DMS 273 (cell line): ENCODE measurements around the gene C13orf46.

ENCODE experiments used
- DNase-seq: peaks from one replicate; lab custom pipeline; 2025; ENCODE audit not compliant: unreplicated experiment; lab: John Stamatoyannopoulos, UW

Gene C13orf46

GRCh38 chr13:114010401-114011101 is 36.7 kb upstream of the C13orf46 start:
- DNase-seq: no peak

- no peak for DNase-seq
Measured at GRCh38 chr13:114009590-114010400, 35.9 kb upstream of the C13orf46 start.

DNA sequence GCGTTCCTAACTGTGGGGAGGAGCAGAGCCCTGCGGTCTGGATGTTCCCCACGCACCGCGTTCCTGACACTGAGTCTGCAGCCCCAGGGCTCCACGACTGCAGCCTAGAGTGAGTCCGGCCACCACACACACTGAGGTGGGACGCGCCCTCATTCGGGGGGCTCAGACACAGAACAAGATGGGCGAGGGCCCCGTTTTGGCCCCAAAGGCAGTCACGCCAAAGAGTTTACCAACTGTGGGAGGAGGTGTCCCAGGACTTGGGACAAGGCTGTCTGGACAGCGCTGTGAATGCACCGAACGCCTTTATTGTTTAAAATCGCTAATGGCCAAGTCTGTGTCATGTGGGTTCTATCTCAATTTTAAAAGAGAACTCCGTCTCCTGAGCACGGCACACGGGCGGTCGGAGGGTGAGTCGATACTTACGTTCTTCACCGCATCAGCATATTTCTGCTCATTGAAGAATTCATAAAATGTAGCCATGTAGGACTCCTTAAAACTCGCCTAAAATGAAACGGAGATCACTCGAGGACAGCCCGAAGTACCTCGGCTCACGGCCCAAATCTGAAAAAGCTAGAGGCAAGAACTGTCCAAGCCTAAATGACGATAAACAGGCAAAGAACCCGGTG is 35.2 kb upstream of the C13orf46 start:
- DNase-seq: no peak

- DNase-seq: no peak
Measured at GRCh38 chr13:114007566-114007965, 33.7 kb upstream of the C13orf46 start.

GRCh38 chr13:114005206-114005724 is 31.4 kb upstream of the C13orf46 start:
- no peak for DNase-seq

GRCh38 chr13:114004420-114005205 is 30.7 kb upstream of the C13orf46 start:
- DNase-seq: no peak

DNA sequence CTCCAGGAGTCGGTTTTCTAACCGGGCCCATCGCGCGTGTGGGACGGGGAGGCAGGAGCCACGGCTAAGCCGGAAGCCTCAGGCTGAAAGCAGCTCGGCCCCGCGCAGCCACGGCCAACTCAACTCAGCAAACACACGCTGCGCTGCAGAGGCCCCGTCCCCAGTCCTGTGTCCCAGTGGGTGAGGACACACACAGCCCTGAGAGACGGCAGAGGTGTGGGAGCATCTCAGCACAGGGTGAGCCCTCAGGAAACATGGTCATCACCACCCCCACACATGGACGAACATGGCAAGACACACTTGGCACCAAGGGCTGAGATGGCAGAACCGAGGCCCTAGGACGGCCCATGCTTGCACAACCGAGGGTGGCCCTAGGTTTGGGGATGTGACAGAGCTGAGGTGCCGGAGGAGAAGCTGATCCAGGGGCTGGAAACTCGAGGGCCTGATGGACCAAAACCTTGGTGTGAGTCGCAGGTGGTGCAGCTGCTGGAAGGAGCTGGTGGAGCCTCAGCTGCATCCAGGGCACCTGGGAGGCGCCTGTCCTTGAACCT is 29.0 kb upstream of the C13orf46 start:
- DNase-seq: no peak

DNA sequence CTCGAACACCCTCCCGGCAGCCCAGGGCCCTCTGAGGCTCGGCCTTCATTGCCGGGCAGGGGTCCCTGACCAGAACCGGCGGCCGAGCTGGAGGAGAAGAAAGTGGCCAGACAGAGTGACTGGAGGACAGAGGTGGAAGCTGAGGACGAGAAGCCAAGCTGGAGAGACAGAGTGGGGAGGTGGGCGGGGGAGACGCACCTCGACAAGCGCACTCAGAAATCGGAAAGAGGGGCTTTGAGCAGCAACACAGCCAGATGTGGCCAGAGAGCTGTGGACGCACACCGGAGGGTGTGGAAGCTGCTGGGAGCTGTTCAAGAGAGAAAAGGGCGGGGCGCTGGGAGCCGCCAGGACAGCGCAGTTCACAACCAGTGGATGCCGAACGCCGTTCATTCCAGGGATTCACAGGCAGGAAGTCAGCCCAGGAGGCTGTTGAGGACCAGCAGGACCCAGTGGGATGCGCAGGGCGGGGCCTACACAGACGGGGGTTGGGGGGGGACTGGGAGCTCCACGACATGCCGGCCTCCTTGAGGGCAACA is 28.2 kb upstream of the C13orf46 start:
- no peak for DNase-seq

- no peak for DNase-seq
Measured at GRCh38 chr13:114001331-114002008, 27.6 kb upstream of the C13orf46 start.

- DNase-seq: no peak
Measured at GRCh38 chr13:114000151-114001040, 26.5 kb upstream of the C13orf46 start.

DNA sequence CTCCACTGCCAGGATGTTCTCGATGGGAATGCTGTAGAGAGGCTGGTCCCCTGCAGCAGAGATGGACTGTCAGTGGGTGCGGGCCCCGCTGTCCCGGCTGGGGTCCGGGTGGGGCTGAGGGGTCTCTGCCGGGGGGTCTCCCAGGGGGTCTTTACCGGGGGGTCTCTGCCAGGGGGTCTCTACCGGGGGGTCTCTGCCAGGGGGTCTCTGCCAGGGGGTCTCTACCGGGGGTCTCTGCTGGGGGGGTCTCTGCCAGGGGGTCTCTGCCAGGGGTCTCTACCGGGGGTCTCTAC is 25.7 kb upstream of the C13orf46 start:
- no peak for DNase-seq

DNA sequence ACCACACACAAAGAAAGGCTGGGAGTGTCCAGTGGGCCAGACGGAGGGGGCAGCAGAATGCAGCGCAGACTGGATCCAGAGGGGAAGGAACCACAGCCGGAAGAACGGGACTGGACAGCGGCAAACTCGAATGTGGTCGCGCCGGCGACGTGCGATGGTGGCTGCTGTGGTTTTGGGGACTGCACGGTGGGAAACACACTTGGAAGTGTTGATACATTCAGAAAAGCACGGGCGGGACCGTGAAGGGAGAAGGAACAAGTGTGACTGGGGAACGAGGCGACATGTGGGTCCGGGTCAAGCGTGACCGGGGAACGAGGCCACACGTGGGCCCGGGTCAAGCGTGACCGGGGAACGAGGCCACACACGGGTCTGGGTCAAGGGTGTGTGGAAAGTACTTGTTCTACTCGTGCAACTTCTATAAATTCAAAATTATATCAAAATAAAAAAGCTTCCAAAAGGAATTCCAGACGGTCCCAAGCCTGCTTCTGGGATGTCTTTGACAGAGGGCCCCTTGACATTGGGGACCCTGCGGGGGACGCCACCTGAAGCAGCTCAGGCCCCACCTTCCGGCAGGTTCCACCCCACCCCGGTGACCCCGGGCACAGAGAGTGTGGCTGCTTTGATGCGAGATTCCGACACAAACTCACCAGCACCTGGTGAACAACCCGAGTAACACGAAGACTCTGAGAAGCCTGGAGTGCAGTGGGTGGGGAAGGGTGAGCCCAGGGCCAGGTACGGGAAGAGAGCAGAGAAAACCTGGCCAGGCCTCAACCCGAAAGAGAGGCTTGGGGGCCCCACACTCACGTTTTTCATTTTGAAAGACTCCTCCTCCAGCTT is 25.1 kb upstream of the C13orf46 start:
- DNase-seq: no peak

- DNase-seq: peak; percentile 52
Measured at GRCh38 chr13:113997845-113998751, 24.2 kb upstream of the C13orf46 start.

DNA sequence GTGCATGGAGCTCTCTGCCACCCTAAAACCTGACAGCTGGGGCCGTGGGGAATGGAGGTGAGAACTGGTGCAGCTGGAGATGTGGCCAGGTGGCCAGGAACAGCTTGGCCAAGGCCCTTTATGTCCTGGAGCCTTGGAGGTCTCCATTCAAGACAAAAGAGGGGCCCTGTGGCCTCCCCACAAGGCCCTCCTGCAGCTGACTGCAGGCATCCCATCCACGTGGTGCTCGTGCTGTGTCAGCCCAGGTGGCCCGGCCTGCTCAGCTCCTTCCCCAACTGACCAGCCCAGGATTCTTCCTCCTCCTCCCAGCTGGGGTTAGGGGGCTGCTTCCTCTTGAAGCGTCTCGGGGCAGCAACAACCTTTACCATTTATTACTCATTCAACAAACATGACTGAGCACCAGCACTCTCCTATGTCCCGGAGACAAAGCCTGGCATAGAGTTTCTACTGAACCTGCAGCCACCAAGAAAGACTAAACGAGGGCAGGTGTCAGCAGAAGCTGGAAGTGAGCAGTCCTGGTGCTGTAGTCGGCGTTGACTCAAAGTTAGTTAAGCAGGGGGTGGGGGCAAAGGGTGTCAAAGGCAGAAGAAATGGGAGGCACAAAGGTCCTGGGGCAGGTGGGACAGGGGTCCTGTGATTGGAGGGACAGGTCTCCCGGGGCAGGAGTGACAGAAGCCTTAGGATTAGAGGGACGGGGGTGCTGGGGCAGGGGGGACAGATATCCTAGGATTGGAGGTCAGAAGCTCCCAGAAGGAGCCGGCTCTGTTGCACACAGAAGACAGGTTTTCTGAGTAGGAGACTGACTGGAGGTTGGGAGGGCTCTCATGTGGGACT is 23.3 kb upstream of the C13orf46 start:
- DNase-seq: no peak

DNA sequence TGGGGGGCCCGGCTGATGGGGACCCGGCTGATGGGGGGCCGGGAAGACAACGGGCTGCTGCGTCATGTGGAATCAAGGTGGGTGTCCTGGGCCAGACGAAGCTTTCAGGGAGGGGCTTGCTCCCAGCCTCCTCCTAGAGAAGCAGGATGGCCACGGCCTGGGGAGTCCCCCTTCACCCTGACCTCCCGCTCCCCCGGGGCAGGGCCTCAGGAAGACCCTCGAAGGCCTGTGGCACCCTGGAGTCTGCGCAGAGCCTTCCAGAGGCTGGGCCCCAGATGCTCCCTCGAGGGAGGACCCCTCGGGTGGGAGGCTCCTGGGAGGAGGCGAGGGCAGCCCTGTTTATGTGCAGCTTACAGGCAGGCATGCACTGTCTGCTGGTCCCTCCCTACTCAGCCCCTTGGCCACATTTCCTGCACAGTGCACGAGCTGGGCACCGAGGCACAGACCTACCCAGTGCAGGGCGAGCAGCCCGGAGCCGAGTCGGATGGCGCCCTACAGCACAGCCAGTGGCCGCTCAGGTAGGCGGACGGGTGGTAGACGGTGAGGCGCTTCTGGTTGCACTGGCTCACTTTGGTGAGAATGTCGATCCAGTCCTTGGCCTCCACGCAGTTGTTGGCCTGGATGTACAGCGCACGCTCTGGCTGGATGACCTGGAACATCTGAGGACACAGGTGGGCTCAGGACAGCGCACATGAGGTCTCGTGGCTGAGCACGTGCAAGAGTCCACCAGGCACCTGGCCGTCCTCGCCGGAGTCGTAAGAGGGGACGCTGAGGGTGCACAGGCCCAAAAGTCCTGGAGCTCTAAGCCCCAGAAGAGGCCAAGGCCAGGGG is 22.4 kb upstream of the C13orf46 start:
- no peak for DNase-seq
